Measurements from ENCODE around the gene HINT2.

GRCh38 chr9:35763803-35764202 lies 51.0 kb downstream of the HINT2 start:
- no peak for TF ChIP-seq CTCF (IDR thresholded peaks at IDR 0.05)
- TF ChIP-seq ZFX (IDR thresholded peaks at IDR 0.05; ENCODE audit: borderline replicate concordance): no peak
